Esophagus muscularis mucosa (tissue), 4 donors: ENCODE measurements around the gene ZBTB12.

ENCODE experiments used
- CTCF ChIP-seq, 3 experiments: fragments of 200-600 bp in 2 of 3; fragments of 450-650 bp in 1 of 3; sonication (generic) in 2 of 3; IDR thresholded peaks; one replicate each; pipeline ENCODE4 v1.5.1; 2017 to 2019; ENCODE audit warnings: antibody characterized with exemption in 3 of 3, mild to moderate bottlenecking in 2 of 3, moderate library complexity in 1 of 3
- EP300 ChIP-seq: sonication (generic); formaldehyde crosslinking; IDR thresholded peaks from one replicate; pipeline ENCODE4 v1.6.1; 2017; ENCODE audit warnings: antibody characterized with exemption
- POLR2A ChIP-seq: fragments of 450-650 bp; IDR thresholded peaks from one replicate; pipeline ENCODE4 v1.6.1; 2017; ENCODE audit warnings: antibody characterized with exemption, moderate library complexity, mild to moderate bottlenecking, low read depth
- POLR2AphosphoS5 ChIP-seq, 2 donors: sonication (generic); formaldehyde crosslinking; IDR thresholded peaks; one replicate each; pipeline ENCODE4 v1.6.1; 2017; ENCODE audit warnings: antibody characterized with exemption in 2 of 2

GRCh38 chr6:31928672-31928939, 26.7 kb upstream of the ZBTB12 start:
- TF ChIP-seq POLR2AphosphoS5 (IDR thresholded peaks at IDR 0.05), result no peak
- TF ChIP-seq CTCF (IDR thresholded peaks at IDR 0.05), result no peak
- no peak for TF ChIP-seq POLR2A
- no peak for TF ChIP-seq EP300
